NOMO-1 treated with DMSO at 0.1 percent for 48 hours (cell line): ENCODE measurements around the gene ANKS1B.

ENCODE experiments used
- DNase-seq: peaks from one replicate; lab custom pipeline; 2025; ENCODE audit not compliant: unreplicated experiment; lab: John Stamatoyannopoulos, UW

ANKS1B gene

DNA sequence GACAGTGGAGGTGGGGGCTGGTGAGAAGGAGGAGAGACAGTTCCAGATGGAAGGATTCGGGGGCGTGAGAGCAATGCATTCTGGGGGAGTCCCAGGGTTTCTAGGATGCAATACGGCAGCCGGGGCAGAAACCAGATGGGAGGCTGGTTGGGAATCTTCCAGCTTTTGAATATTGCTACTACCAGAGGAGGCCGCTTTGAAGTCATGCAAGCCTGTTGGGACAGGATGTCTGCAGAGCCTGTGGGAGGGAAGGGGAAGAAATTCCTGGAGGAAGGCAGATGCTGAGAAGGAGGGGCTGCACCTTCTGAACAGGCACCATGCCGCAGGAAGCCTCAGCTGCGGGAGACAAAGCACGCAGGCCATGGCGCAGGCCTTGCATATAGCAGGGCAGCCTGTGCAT, 1234.2 kb downstream of the ANKS1B start:
- no peak for DNase-seq

DNA sequence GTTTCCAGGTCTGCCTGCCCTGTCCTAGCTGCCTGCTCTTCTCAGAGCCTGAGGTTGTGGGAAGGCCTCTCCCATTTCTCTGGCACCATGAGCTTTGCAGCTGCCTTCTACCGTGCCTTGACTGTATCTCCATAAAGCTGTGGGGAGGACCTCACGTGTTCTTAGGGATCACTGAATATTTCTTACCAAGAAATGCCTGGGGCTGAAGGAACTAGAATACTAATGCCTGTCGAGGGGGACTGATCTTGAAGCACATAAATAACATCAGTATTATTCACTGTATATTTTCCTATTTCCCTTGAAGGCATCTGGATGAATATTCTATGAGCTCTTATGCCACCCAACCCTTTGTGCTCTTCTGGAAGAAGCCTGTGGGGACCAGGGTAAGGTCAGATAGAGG, 1236.3 kb downstream of the ANKS1B start:
- no peak for DNase-seq

DNA sequence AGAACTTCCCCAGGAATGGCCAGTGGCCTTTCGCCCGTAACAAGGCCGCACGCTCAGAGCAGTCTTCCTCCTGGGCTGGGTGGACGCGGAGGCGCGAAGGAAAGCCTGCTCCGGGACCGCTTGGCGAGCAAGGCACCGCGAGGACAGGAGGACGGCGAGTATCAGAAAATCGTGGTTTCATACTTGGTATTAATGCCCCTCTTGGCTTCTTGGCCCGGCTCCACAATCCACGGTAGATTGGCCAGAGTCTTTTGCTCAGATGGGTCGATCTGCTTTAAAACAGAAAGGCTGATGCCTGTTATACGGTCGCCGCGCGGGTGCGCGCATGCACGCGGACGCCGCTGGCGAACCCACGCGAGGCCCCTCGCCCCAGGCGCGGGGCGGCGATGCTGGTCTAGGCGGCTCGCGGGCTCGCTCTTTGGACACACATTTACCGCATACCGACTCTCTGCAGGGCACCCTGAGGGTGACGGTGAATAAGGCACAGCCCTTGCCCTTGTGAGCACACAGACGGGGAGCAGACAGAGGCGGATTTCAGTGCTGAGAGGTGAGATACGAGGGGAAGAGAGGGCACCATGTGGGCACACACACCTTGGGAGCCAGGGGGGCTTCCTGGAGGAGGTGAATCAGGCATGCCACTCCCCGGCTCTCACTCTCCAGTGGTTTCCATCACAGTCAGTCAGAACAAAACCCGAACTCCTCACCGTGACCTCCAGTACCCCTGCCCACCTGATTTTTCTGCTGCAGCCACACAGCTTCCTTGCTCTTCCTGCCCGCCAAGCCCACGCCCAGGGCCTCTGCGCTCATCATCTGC, 1239.0 kb downstream of the ANKS1B start:
- DNase-seq: peak; percentile 14

DNA sequence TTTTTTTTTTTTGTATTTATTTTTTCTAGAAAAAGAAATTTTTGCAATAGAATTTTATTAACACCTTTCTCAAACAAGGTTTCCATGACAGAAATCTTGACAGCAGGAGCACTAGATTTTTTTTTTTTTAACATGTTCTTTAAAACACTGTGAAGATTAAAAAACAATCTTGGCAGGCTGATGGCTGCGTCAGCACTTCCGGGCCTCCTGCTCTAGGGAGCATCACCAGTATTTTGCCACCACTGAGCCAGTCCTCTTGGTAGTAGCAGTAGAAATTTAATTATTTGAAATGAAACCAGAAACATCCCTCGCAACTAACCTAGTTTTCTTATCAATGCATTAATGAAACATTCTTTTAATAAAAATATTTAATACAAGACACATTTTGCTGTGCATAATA, 1240.1 kb downstream of the ANKS1B start:
- DNase-seq: no peak

DNA sequence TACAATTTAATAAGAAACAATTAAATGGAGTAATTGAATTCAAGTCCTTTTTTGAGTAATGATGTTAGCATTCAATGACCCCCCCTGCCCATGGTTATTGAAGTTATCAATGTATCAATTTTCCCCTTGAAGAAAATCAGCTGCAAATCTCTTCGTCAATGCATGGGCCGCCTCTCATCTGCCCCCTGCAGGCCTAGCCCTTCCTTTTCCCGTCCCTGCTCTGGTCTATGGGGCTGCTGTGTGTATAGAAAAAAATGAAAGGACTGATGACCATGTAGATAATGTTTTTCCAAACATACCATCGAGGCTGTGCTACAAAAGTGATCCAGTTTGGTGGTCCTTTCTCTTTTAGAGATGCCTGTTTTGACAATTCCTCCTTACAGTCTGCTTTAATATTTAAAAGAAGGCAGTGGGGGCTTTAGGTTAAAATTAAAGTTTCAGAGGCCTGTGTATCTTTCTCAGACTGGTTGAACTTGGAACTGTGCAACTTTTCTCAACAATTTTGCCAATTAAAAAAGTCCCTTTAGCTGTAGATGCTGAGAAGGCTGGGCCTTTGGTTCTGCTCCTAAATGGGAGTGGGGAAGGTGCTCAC, 1241.3 kb downstream of the ANKS1B start:
- DNase-seq: peak; percentile 49

DNA sequence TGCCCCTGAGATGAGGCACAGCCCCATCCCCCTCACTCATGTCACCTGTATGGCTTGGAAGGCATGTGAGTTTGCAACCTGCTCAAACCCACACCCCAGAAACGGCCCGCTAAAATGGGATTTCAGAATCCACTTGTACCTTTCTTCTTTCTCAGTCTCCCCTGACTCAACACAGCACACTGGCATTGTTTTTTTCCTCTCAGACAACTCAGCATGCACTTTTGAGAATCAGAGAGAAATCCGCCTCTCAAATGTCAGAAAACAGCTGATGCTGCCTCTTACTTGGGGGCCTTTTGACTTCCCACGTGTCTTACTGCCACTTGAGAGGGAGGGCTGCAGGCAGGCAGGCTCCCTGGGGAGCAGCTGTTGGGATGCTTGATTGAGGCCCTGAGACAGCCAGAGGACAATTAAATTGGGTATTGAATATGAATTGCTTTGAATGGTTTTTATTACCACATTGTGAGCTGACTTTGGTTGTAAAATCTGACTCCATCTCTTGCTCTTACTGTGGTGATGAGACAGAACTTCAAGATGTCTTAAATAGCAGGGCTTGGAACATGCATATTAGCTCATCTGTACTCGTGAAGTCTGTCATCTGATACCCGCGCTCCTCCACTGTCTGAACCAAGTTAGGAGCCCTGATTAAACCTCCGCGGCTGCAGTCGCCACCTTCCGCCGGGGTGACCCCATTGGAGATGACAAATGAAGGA, 1243.0 kb downstream of the ANKS1B start:
- DNase-seq: no peak

DNA sequence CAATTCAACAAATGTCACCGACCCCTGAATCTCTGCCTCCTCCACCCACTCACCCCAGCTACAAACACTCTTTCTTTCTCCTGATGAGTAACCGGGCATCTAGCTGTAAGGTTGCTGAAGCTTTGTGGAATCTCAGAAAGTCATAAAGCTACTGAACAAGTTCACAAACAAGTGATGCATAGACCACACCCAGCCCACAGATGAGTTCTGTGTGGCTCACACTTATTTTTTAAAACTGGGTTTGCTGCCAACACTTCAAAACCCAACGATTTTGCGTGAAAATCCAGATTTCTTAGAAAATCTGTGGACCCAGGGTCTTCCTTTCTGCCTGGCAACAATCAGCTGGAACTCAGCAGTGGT, 1243.6 kb downstream of the ANKS1B start:
- no peak for DNase-seq

DNA sequence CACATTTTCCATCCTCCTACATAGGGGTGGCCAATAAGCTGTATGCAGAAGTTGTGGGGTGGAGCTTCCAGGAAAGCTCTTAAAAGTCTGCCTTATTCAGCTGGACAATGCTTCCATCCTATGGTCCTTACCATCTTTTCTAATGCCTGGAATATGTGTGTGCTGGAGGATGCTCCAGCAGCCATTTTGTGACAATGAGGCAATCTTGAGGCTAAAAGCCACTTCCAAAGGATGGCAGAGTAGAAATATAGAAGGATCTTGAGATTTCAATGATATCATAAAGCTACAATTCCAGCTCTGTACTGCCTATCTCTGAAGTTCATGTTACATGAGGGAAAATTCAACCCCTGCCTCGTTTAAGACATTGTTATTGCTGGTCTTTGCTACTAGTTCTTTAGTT, 1244.0 kb downstream of the ANKS1B start:
- DNase-seq: no peak

DNA sequence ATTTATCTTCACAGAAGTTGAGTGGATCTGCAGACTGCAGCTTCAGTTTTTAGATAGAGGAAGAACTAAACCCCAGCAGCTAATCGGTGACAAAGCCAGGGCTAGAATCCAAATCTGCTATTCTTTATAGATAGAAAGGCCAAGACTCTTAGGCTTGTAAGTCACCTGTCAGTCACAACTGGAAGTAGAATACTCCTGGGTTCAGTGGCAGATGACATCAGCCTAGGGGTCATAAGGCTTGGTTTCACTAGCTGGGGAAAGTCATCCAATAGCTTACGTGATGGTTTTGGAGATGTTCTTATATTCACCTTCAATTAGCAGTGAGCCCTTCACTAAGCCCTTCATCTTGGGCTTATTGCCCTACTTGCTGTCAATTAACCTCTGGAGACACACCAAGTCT, 1246.2 kb downstream of the ANKS1B start:
- DNase-seq: no peak

DNA sequence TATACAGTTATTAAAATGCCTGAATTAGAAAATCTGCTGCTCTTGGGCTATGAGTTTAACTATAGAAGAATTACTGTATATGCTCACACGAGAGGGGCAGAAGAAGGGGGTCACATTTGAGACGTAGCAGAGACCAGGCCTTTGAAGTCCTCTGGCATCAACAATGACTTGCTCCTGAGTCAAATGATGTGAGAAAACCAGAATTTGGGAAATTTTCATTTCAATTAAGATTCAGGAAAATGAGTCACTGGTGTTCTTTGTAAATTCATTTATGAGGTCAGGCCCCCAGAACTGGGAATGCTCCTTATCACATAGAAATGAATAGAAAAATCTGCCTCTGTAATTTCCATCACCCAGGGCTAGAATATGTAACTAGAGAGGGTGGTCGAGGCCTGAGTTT, 1246.7 kb downstream of the ANKS1B start:
- DNase-seq: no peak

DNA sequence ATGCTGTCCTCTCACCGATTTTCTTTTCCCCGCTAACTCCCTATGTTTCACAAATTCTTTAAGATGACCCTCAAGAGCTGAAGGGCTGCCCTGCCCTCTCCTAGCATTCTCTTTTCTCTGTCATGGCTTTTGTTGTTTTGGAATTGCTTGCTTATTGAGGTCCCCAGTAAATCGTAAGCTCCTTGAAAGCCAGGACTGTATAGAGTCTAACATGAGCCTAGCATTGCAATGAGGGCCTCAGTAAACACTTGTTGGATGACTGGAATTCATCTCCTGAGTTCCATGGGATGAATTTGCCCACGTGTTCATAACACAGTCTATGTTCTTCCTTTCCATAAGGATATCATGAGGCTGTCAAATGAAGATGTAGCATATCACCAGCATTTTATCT, 1247.4 kb downstream of the ANKS1B start:
- no peak for DNase-seq

DNA sequence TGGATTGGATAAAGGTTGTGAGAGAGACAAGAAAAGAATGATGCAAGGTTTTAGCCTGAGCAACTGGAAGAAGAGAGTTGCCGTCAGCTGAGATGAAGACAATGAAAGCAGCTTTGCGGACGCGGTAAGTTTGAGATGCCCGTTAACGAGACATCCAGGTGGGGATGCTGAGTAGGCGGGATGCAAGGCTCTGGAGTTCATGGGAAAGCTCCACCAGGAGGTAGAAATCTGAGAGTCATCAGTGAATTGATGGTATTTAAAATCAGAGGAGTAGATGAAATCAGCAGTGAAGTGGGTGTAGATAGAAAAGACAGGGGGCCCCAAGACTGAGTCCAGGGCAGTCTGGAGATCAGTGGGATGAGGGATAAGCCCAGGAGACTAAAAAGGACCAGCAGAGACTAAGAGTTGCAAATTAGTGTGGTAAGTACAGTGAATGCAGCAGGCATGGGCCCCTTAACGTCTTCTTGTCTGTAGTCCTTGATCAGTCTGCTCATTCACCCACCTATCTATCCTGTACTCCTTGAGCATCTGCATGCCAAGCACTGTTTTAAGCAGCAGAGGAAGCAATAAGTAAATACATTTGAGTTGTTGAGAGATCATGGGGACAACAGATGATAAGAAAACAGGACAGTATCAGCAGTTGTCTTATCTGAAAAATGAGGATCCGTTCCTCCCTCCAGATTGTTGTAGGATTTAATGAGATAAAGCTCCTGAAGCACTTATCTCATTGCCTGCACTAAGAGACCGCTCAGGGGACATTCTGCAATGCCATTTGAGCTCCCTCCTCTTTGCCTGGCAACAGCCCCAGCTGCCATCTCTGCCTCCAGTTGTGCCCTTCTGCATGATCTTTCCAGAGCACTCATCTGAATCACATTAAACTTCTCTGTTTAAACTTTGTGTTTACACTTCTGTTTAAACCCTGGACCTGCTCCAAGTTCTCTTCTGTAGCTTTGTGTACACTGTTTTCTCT, 1248.1 kb downstream of the ANKS1B start:
- no peak for DNase-seq

DNA sequence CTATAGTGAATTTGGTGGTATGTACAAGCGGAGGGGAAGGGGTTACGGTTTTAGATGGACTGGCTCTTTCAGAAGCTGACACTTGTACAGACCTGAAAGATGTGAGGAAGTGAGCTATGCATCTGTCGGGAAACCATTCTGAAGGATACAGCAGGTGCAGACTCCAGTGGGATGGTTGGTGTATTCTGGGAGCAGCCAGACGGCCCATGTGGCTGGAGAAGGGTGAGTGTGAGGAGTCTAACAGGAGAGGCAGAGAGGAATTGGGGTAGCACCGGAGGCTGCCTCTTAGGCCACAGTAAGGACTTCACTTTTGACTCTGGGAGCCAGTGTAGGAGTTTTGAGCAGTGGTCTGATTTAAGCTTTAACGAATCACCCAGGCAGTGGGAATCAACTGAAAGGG, 1248.9 kb downstream of the ANKS1B start:
- no peak for DNase-seq

DNA sequence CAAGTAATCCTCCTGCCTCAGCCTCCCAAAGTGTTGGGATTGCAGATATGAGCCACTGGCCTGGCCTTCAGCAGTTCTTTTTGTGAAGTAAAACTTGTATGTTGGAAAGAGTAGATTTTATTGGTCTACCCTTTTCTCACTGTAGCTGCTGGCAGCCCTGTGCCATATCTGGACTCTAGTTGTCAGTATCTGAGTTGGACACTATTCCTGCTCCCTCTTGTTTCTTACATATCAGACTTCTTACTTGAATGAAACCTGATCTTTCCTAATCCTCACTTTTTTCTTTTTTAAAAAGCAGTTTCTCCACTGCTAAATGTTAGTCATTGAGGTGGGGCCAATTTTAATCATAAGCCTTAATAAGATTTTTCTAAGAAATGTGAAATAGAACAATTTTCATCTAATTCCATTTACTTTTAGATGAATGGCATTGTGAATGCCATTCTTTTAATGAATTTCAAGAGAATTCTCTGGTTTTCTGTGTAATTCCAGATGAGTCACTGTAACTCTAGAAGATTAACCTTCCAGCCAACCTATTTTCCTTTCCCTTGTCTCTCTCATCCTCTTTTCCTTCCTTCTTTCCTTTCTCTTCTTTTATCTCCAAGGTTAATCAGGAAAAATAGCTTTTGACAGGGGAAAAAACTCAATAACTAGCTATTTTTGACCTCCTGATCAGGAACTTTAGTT, 1250.9 kb downstream of the ANKS1B start:
- DNase-seq: no peak

DNA sequence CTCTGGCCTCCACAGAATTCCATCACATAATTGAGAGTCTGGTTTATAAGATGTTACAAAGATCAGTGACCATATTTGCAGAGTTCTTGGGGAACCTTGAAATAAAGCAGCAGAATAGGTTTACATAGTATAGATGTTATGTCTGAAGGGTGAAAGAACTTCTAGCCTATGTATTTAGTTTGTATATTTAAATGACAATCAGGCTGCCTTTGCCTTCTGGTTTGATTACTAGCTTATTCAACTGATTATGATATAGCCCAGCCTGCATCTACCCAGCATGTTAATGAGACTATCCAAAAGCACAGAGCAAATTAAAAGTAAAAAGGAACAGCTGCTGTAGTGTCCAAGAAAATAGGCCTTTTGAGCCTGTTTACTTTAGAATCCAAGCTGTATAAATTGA, 1254.3 kb downstream of the ANKS1B start:
- no peak for DNase-seq

DNA sequence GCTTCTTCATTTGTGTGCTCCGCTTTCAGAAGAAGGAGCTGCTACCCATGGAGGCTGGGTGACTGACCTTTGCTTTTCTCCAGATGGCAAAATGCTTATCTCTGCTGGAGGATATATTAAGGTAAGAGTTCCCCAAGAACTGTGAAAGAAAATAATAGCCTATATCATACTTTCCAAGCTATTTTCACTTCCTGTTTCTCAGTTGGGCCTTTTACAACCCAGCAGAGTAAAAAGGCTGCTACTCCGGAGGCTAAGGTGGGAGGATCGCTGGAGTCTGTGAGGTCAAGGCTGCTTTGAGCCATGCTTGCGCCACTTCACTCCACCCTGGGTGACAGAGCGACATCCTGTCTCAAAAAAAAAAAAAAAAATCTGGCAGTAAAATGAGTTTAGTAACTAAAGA, 1257.5 kb downstream of the ANKS1B start:
- peak; percentile 71 for DNase-seq

DNA sequence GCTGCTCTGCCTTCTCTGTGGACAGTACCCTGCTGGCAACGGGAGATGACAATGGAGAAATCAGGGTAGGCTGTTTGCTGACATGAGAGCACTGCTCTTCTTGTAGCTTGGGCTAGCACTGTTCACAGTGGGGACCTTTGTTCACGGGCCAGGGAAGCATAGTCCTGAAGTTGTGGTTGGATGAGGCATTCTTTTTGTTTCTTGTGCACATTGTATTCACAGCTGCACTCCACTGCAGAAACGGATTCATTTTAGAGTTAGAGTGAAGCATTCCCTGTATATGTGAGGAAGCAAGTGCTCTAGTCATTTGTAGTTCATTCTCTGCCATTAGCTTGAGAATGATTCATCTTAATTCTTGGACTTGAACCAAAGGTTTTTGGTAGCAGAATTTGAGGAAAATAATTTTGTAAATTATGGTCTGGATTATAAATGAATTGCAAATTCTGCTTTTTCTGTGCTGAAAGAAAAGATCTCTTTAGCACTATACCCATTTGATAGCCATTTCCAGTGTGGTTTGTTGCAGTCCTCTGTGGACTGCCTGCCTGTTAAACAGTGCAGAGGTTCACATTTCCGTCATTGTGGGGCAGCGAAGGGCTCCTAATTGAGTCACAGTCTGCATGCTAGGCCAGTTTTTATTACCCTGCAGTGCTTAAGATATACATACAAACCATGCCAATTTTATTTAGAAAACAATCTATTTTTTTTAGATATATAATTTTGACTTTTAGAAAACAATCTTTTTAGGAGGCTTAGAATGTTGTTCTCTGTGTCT, 1259.1 kb downstream of the ANKS1B start:
- DNase-seq: peak; percentile 34

DNA sequence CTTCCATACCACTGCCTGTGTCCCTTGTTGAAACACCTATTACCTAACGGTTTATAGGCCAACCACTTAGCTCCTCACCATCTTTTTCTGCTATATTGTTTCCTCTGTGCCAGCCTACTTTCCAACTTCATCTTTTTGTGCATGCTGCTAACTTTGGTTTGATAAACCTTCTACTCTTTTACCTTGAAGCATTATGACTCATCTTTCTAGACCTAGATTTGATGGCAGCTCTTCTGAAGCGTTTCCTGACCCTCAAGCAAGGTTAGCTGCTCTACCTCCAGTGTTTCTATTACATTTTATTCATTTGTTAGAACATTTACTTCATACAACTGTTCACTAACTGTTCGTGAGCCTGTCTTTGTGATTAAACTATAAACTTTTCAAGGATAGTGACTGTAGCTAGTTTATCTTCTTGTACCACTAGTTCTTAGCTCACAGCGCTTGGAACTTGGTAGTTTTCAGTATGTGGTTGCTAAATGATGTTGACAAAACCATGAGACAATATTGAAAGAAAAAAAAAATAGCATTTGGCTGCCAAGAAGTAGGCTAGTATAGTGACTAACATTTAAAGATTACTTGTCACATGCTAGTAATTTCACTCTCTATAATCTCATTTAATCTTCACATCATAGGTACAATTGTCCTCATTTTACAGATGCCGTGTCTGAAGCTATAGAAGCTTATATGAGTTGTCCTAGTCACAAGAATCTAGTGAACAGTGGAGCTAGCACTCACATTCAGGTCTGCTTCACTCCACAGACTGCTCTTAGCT, 1260.2 kb downstream of the ANKS1B start:
- no peak for DNase-seq

DNA sequence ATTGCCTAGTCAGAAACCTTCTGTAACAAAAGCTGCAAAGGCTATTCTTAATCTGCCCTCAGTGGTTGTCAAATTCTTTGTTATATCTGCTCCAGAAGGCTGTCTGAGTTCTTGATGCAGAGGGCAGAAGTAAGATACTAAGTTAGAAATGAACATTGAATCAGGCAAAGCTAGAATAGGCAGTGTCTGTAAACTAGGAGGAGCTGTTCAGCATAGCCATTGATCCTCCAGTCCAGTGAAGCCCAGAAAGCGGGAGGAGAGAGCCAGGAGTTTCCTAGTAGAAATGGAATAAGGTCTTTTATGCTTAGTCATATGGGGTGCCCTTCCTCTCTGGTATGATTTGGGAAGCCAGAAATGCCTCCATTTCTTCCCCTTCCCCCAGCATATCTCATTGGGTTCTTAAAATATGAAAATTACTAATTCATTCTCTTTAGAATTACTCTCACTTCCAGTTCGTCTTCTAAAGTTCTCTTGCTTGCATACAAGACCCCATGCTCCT, 1263.5 kb downstream of the ANKS1B start:
- DNase-seq: no peak
